GM19099 (cell line): Measurements from ENCODE around the gene DOCK9.

Source experiments
- POLR2A ChIP-seq: IDR thresholded peaks from 3 replicates; pipeline ENCODE4 v1.6.1; 2011; ENCODE audit warnings: low read depth; ENCODE audit not compliant: insufficient read length; ENCODE audit errors: extremely low read depth

Gene DOCK9

DNA sequence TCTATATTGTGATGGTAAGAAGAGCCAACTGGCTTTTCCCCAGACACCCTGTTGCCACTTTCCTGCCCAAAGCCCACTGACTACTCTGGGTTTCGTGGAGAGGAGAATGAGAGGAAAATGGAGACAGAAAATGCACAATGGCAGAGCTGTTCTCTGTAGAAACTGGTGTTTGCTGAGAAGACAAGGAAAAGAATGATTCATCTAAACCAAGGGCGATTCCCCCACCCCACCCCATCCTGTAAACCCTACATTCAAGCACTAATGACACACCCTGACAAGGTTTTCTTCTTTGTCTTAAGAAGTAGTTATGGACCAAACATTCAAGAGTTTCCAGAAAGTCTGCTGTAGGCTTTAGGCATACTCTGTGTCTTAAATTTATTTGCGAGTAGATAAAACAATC is 68.8 kb downstream of the DOCK9 start:
- TF ChIP-seq POLR2A, result no peak

GRCh38 chr13:98906746-98907502 is 70.9 kb downstream of the DOCK9 start:
- TF ChIP-seq POLR2A, result no peak

DNA sequence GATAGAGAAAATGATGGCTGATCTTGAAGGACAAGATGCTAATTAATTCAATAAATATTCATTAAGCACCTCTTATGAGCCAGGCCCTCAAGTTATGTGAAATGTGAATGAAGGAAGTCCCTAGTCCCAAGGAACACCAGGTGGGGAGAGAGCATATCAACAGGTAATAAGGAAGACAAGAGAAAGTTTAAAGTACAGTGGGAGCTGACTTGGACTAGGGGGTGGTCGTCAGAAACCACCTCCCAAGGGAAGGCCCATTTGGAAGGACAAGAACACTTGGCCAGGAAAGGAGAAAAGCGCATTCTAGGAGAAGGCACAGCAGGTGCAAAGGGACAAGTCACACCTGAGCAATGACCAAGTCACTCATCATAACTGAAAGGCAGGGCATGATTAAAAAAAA is 72.7 kb downstream of the DOCK9 start:
- TF ChIP-seq POLR2A, result no peak

- TF ChIP-seq POLR2A, result no peak
Observed at GRCh38 chr13:98900442-98900841, 77.4 kb downstream of the DOCK9 start.

- no peak for TF ChIP-seq POLR2A
Observed at GRCh38 chr13:98897706-98898105, 80.2 kb downstream of the DOCK9 start.

DNA sequence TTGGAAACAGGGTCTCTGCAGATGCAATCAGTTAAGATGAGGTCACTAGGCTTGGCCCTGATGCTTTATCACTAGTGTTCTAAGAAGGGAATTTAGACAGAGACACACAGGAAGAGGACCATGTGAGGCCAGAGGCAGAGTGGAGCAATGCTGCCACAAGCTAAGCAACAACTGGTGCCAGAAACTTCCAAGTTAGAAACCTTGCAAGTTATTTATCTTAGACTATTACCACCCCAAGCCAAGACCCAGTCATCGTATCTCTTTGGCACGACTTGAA is 81.1 kb downstream of the DOCK9 start:
- no peak for TF ChIP-seq POLR2A

DNA sequence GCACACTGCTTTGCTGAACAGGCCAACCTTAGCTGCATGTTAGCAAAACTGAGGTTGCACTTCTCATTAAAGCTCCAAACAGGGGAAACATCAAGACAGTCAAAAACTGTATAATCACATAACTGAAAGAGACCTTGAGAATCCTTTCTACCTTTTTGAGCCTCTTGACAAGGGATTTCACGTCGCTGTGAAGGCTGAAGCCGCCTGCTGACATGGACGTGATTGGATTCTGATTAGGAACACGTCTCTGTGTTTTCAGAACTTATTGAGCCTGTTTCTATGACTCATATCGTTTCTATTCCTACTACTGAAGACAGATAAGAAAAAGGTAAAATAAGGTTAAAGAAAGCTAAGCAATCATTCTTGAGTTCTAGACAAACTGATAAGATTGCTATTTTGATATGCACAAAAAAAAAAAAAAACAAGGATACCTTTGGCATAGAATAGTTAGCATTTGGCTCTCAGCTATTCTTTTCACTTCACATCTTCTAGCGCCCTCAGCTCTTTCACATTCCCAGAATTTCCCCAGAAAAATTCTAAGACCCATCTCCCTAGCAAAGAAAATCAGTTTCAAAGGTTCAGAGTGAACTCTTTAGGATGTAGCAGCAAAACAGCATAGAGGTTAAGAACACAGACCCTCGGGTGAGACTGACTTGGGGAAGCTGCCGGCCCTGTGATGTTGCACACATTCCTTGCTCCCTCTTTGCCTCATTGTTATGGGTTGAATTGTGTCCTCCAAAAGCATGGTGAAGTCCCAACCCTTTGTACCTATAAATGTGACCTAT is 81.6 kb downstream of the DOCK9 start:
- no peak for TF ChIP-seq POLR2A

- TF ChIP-seq POLR2A, result no peak
Observed at GRCh38 chr13:98893371-98893770, 84.5 kb downstream of the DOCK9 start.

DNA sequence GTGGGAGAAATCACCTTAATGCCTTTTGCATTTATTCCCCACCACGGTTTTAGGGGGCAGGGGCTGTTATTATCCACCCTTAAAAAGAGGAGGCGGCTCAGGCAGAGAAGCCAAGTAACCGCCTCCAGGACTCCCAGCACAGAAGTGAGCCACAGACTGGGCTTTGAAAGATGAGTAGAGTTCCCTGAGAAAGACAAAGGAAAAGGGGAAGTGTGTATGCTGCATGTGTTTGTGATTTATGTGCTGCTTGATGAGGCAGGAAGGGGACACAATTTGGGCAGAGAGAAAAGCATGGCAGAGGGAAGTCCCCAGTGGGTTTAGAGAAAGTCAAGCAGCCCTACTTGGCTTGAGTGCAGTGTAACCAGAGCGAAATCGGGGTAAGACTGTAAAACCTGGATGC is 85.0 kb downstream of the DOCK9 start:
- TF ChIP-seq POLR2A, result no peak

DNA sequence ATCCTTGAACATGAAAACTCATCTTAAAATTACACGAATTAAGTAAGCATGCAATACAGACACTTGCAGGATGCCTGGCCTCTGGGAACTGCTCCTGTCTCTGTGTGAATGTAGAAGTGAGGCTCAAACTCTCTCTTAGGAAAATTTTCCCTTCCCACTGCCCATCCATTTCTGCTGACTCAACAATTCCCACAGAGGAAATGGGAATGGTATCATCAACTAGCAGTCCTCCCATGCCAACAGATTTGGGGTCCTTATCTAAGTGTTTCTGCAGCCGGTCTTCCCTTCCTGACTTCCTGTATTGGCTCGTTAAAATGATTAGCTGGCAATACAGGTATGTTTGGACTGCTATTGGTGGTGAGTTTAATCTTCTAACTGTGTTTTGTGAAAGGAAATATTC is 85.8 kb downstream of the DOCK9 start:
- no peak for TF ChIP-seq POLR2A

- TF ChIP-seq POLR2A, result no peak
Observed at GRCh38 chr13:98890925-98891324, 86.9 kb downstream of the DOCK9 start.

- TF ChIP-seq POLR2A, result no peak
Observed at GRCh38 chr13:98890186-98890585, 87.7 kb downstream of the DOCK9 start.

DNA sequence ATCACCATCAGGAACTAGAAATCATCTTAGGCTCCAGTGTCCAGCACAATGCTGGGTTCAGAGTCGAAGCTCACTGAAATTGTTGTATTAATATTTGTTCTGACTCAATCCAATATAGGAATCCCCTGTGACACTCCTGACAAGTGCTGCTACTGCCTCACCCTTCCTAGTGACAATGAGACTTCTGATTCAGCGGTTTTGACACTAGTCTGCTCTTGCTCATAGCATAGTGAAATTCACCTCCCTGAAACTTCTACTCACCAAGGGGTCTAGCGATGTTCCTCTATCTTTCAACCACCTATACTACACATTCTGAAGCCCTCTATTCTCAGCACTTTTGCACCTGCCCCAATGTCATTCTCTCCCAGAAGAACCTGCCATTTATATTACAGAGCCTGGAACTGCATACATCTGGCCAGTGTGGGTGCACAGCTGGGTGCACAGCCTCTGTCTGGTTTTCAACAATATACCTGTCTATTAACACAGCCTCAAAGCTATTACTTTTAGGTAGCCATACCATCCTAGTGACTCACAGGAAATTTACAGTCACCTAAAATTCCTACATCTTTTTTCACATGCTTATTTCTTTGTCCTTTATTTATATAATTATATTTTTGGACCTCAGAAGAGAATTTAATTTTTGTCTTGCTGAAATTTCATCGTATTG is 88.3 kb downstream of the DOCK9 start:
- TF ChIP-seq POLR2A, result no peak

- TF ChIP-seq POLR2A, result no peak
Observed at GRCh38 chr13:98888890-98889279, 89.0 kb downstream of the DOCK9 start.

GRCh38 chr13:98888222-98888889 is 89.5 kb downstream of the DOCK9 start:
- TF ChIP-seq POLR2A, result no peak

DNA sequence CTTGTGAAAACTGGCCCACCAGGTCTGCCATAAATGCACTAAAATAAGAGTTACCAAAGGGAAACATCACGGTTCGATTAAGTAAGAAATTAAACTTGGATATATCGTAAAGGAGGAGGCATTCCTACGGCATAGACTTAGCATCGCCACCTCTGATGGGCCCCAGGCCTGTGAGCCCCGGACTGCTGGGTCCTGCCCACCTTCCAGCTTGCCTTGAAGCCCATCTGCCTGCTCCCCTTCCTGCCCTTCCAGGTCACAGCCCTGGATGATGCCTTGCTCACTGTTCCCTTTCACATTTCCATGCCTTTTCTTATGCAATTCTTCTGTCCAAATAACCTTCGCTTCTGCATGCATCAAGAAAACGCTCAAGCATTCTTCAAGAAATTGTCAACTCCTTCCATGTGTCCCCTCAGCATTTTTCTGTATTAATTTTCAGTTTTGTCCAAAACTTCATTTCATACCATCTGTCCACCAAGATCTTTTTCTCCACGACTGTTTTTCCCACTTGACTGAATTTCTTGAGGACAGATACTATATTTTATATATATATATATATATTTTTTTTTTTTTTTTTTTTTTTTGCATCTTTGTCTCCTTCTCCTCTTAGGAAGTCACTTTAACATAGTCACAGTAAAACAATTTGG is 91.2 kb downstream of the DOCK9 start:
- no peak for TF ChIP-seq POLR2A

GRCh38 chr13:98885600-98885999 is 92.3 kb downstream of the DOCK9 start:
- no peak for TF ChIP-seq POLR2A
